Panc1 (cell line): ENCODE measurements around the gene GNAI2. TPM values are rescaled to one million over a fixed set of nuclear protein-coding genes. Genes with fewer than 3 reads are reported as not detected.

Experiments used
- ATAC-seq: fragments of 200-7000 bp; cut with Tn5 transposase; 2 replicates; pipeline ENCODE4 v1.9.1; 2020; ENCODE audit warnings: mild to moderate bottlenecking, moderate library complexity
- BruUV-seq: library from RNA; stranded (reverse); fragments of 400-500 nt; replicated peaks from 2 replicates; lab custom pipeline; 2021; lab: Mats Ljungman, UMichigan
- CTCF ChIA-PET: fragments of 300-600 bp; sonication (Branson Sonifier 250); formaldehyde crosslinking; loops from one replicate; lab custom pipeline; 2022; ENCODE audit warnings: antibody characterized with exemption; lab: Charles Lee
- POLR2A ChIA-PET: fragments of 300-600 bp; sonication (Branson Sonifier 250); formaldehyde crosslinking; loops from one replicate; lab custom pipeline; 2022; ENCODE audit warnings: antibody characterized with exemption; lab: Charles Lee
- DNase-seq: peaks from one replicate; pipeline ENCODE4 v3.0.0-alpha.2; 2010; ENCODE audit warnings: low read depth, low spot score
- H3K27ac ChIP-seq: 2 replicates; pipeline ENCODE4 v1.5.1; 2011; ENCODE audit warnings: mild to moderate bottlenecking, low read length, inconsistent platforms
- H3K27me3 ChIP-seq: fragments of 200-500 bp; sonication (Bioruptor generic); 2 replicates; pipeline ENCODE4 v1.6.0; 2014; ENCODE audit warnings: low read length, inconsistent platforms; ENCODE audit not compliant: control insufficient read depth, insufficient read depth
- H3K36me3 ChIP-seq: fragments of 200-500 bp; sonication (Bioruptor generic); 2 replicates; pipeline ENCODE4 v1.5.1; 2014; ENCODE audit warnings: inconsistent platforms, mild to moderate bottlenecking, low read length, moderate library complexity; ENCODE audit not compliant: control insufficient read depth, insufficient read depth
- H3K4me1 ChIP-seq: 2 replicates; pipeline ENCODE4 v1.5.1; 2011; ENCODE audit warnings: inconsistent platforms, mild to moderate bottlenecking, low read length, moderate library complexity; ENCODE audit not compliant: control insufficient read depth, insufficient read depth
- H3K4me3 ChIP-seq, 2 experiments: 2 replicates each; pipeline ENCODE4 v1.5.1; 2011 to 2012; ENCODE audit warnings: low read depth in 2 of 2, low read length in 2 of 2, mild to moderate bottlenecking in 2 of 2, inconsistent platforms in 1 of 2, moderate library complexity in 1 of 2
- H3K9me3 ChIP-seq: fragments of 200-500 bp; sonication (Bioruptor generic); 2 replicates; pipeline ENCODE4 v1.5.1; 2014; ENCODE audit warnings: low read depth, mild to moderate bottlenecking, inconsistent platforms, low read length, moderate library complexity; ENCODE audit not compliant: control insufficient read depth, insufficient read depth
- POLR2AphosphoS5 ChIP-seq: IDR thresholded peaks from 2 replicates; pipeline ENCODE4 v1.6.1; 2012; ENCODE audit warnings: mild to moderate bottlenecking, low read depth, low read length, moderate library complexity
- REST ChIP-seq, 2 experiments: IDR thresholded peaks; 2 replicates each; pipeline ENCODE4 v1.6.1; 2011 to 2012; ENCODE audit warnings: low read depth in 2 of 2, control low read depth in 1 of 2, low read length in 1 of 2, mild to moderate bottlenecking in 1 of 2, moderate library complexity in 1 of 2; ENCODE audit not compliant: insufficient read depth in 1 of 2
- SIN3A ChIP-seq: IDR thresholded peaks from 2 replicates; pipeline ENCODE4 v1.6.1; 2012; ENCODE audit warnings: low read depth, mild to moderate bottlenecking, low read length, moderate library complexity, borderline replicate concordance; ENCODE audit not compliant: insufficient read depth
- TCF7L2 ChIP-seq: IDR thresholded peaks from 2 replicates; pipeline ENCODE4 v1.6.1; 2011; ENCODE audit warnings: mild to moderate bottlenecking, low read depth, low read length, inconsistent platforms
- in situ Hi-C: cut with HindIII; loops from 2 replicates; pipeline ENCODE4 v1.10.0; 2016; ENCODE audit warnings: low sequenced_read_pairs, low pct_unique_long_range_greater_than_20kb
- intact Hi-C: fragments of 100-400 bp; cut with micrococcal nuclease; formaldehyde crosslinking; loops from one replicate; pipeline ENCODE4 v1.10.0; 2022; ENCODE audit not compliant: unreplicated experiment
- total RNA-seq: library from RNA; stranded (reverse); gene quantifications from one replicate; pipeline ENCODE4 v1.2.1, GENCODE V29; 2021; ENCODE audit not compliant: unreplicated experiment
- TF ChIP-seq, protein P1 (sequence below): fragments of 450-650 bp; IDR thresholded peaks from 2 replicates; pipeline ENCODE4 v1.5.1; 2017; ENCODE audit warnings: mild to moderate bottlenecking

GNAI2 gene
- total RNA-seq, 1 experiment from 2014 or later, result 170 TPM

DNA sequence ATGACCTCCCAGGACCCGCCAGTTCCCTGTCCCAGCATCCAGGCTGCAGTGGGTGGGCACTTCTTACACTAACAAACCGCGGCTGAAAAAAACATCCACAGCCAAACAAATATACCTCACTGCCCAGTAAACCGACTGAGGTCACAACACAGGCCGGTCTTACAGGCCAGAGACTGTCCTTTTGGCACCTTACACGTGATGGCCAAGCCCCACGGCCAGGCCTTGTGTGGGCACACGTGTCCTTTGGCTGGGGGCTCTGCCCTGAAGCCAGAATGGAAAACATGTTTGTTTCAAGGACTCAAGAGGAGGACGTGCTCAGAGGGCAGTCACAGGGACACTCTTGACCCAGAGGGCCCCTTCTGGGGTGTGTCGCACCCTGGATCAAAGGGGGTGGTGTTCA is 21.2 kb upstream of the GNAI2 start:
- in situ Hi-C loops, result no loop called here
- H3K4me3 ChIP-seq, result no peak overlapping the region
- CTCF ChIA-PET, result no interaction called here

GRCh38 chr3:50215529-50215928 is 20.5 kb upstream of the GNAI2 start:
- Histone ChIP-seq H3K4me3 (no peak overlapping the region), H3K9me3 (no peaks in the 10 kb centered on the region), H3K4me1 (no peaks in the 10 kb centered on the region; the same call in 1 of the 2 replicates), H3K27me3 (no peaks in the 10 kb centered on the region), H3K36me3 (no peaks in the 10 kb centered on the region), H3K27ac (no peak overlapping the region)
- TF ChIP-seq TCF7L2 (no peak), POLR2AphosphoS5 (no peak), REST (IDR thresholded peaks at IDR 0.05; ENCODE audit: insufficient read depth in 1 of 2, low read depth in 2 of 2, low read length in 1 of 2) (no peak), SIN3A (no peak)
- TF ChIP-seq, protein P1, sequence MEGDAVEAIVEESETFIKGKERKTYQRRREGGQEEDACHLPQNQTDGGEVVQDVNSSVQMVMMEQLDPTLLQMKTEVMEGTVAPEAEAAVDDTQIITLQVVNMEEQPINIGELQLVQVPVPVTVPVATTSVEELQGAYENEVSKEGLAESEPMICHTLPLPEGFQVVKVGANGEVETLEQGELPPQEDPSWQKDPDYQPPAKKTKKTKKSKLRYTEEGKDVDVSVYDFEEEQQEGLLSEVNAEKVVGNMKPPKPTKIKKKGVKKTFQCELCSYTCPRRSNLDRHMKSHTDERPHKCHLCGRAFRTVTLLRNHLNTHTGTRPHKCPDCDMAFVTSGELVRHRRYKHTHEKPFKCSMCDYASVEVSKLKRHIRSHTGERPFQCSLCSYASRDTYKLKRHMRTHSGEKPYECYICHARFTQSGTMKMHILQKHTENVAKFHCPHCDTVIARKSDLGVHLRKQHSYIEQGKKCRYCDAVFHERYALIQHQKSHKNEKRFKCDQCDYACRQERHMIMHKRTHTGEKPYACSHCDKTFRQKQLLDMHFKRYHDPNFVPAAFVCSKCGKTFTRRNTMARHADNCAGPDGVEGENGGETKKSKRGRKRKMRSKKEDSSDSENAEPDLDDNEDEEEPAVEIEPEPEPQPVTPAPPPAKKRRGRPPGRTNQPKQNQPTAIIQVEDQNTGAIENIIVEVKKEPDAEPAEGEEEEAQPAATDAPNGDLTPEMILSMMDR, result no peak
- ChIA-PET CTCF (interaction anchor here (0.9 kb wide), 1 partner anchor 21 kb away, joined by 4 read pairs; no protein-coding TSS in a partner anchor), POLR2A (no interaction called here)
- BruUV-seq, result no TSS peak
- intact Hi-C loops, result no loop called here
- no peak for DNase-seq
- ATAC-seq, result no peak
- in situ Hi-C loops, result no loop called here

More for the DNA sequence above, 21.2 kb upstream of the GNAI2 start:
- intact Hi-C loops, result no loop called here
- no TSS peak for BruUV-seq
- TF ChIP-seq SIN3A (no peak), REST (IDR thresholded peaks at IDR 0.05; ENCODE audit: insufficient read depth in 1 of 2, low read depth in 2 of 2, low read length in 1 of 2) (no peak), POLR2AphosphoS5 (no peak), TCF7L2 (no peak)
- TF ChIP-seq, protein P1, result no peak
- Histone ChIP-seq H3K27ac (no peak overlapping the region), H3K9me3 (no peaks in the 10 kb centered on the region), H3K36me3 (no peaks in the 10 kb centered on the region), H3K4me1 (no peaks in the 10 kb centered on the region; the same call in 1 of the 2 replicates), H3K27me3 (no peaks in the 10 kb centered on the region)
- DNase-seq, result no peak
- POLR2A ChIA-PET, result no interaction called here
- no peak for ATAC-seq
